ENCODE data around the gene SPDYE3.

DNA sequence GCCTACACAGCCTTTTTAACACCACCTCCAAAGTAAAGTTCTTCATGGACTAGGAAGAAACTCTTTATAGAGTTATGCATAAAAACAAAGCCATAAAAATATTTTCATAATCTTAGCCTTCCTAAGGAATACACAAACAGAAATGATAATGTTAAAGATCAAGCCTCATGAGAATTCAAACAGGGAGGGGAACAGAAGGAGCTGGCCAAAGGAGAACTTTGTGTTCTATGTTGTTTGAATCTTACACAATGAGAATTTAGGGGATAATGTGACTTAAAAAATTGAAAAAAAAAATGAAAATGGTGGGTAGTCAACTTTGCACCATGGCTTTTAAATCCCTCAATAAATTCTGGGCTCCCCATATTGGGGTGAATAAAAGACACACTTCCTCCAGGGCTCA lies 41.3 kb downstream of the SPDYE3 start:
- TF ChIP-seq, protein P1, sequence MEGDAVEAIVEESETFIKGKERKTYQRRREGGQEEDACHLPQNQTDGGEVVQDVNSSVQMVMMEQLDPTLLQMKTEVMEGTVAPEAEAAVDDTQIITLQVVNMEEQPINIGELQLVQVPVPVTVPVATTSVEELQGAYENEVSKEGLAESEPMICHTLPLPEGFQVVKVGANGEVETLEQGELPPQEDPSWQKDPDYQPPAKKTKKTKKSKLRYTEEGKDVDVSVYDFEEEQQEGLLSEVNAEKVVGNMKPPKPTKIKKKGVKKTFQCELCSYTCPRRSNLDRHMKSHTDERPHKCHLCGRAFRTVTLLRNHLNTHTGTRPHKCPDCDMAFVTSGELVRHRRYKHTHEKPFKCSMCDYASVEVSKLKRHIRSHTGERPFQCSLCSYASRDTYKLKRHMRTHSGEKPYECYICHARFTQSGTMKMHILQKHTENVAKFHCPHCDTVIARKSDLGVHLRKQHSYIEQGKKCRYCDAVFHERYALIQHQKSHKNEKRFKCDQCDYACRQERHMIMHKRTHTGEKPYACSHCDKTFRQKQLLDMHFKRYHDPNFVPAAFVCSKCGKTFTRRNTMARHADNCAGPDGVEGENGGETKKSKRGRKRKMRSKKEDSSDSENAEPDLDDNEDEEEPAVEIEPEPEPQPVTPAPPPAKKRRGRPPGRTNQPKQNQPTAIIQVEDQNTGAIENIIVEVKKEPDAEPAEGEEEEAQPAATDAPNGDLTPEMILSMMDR (IDR thresholded peaks at IDR 0.05): no peak
- TF ChIP-seq NR2C2 (CRISPR knock-in tag; IDR thresholded peaks at IDR 0.05): no peak
